Left lung (tissue), 10 donors: ENCODE measurements around the gene SH3BGRL2. TPM values are rescaled to one million over a fixed set of nuclear protein-coding genes. Genes with fewer than 3 reads are reported as not detected.

Source experiments
- ATAC-seq: fragments of 200-7000 bp; cut with Tn5 transposase; one replicate; pipeline ENCODE4 v1.9.1; 2020; ENCODE audit warnings: moderate library complexity
- DNase-seq, 4 donors: peaks; one replicate each; pipeline ENCODE4 v3.0.0-alpha.2; 2013 to 2020
- H3K27ac ChIP-seq, 2 donors: fragments of 200-600 bp; sonication (generic) in 1 of 2; one replicate each; pipeline versions ENCODE4 v1.5.0 to v1.8.0; 2020 to 2021
- H3K27me3 ChIP-seq, 2 donors: fragments of 200-600 bp; sonication (generic) in 1 of 2; one replicate each; pipeline versions ENCODE4 v1.5.0 to v1.8.0; 2020 to 2021
- H3K36me3 ChIP-seq, 2 donors: fragments of 200-600 bp; sonication (generic) in 1 of 2; one replicate each; pipeline versions ENCODE4 v1.5.0 to v1.8.0; 2020 to 2021
- H3K4me1 ChIP-seq, 2 donors: fragments of 200-600 bp; one replicate each; pipeline ENCODE4 v1.8.0; 2021
- H3K4me3 ChIP-seq, 2 donors: fragments of 200-600 bp; sonication (generic) in 1 of 2; one replicate each; pipeline versions ENCODE4 v1.5.0 to v1.8.0; 2020 to 2021; ENCODE audit warnings: mild to moderate bottlenecking in 1 of 2
- H3K9me3 ChIP-seq, 2 donors: fragments of 200-600 bp; sonication (generic) in 1 of 2; one replicate each; pipeline versions ENCODE4 v1.5.0 to v1.8.0; 2020 to 2021
- intact Hi-C, 2 donors: fragments of 100-400 bp; cut with DNase I; formaldehyde crosslinking; loops; one replicate each; pipeline versions ENCODE4 v1.11.2 to v1.14.2; 2022
- polyA plus RNA-seq, 6 donors: library from polyadenylated mRNA; unstranded; fragments of 120-200 nt; gene quantifications; one replicate each; pipeline ENCODE4 v1.2.1, GENCODE V29; 2013; ENCODE audit not compliant: insufficient read length in 6 of 6
- total RNA-seq, 2 donors: library from RNA; stranded (reverse); fragmentation: NEBNext Ultra II Directional; extraction: Animal tissue kit (Norgen Biotek cat#: 25700); gene quantifications; one replicate each; pipeline ENCODE4 v1.2.1, GENCODE V29; 2021
- TF ChIP-seq, protein P1 (sequence below), 2 donors: fragments of 200-600 bp; sonication (generic) in 1 of 2; IDR thresholded peaks; one replicate each; pipeline versions ENCODE4 v1.5.0 to v1.8.0; 2021; ENCODE audit warnings: antibody characterized with exemption in 2 of 2
- donor health status: DM: no; HTN: yes; CAD: no.
- donor health status: DM: no; HTN: no; CAD: no.

The SH3BGRL2 gene
- total and polyA plus RNA-seq, 8 donors, result 22.0 to 45.7 (median 38.9) TPM

DNA sequence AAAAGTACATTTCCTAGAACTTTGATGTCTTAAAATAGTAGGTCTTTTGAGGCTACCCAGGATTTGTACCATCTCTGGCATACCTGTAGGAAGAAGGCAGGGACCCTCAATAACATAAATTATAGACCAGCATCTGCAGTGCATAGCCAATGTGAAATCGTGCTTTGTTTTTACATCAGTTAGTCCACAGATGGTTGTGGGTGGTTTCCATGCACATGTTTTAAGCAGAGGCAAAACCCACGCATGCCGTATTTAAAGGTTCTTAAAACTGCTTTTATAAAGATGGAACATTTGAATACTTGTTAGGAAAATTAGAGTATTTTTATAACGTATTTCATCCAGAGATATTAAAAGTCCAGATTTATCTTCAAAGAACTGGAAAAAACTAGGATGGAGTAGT is 66.3 kb downstream of the SH3BGRL2 start:
- Histone ChIP-seq H3K27ac (no peak overlapping the region), H3K36me3 (no peaks in the 10 kb centered on the region), H3K27me3 (no peaks in the 10 kb centered on the region), H3K4me3 (no peak overlapping the region), H3K4me1 (no peaks in the 10 kb centered on the region), H3K9me3 (no peaks in the 10 kb centered on the region)
- intact Hi-C loops, result no loop called here
- TF ChIP-seq, protein P1, sequence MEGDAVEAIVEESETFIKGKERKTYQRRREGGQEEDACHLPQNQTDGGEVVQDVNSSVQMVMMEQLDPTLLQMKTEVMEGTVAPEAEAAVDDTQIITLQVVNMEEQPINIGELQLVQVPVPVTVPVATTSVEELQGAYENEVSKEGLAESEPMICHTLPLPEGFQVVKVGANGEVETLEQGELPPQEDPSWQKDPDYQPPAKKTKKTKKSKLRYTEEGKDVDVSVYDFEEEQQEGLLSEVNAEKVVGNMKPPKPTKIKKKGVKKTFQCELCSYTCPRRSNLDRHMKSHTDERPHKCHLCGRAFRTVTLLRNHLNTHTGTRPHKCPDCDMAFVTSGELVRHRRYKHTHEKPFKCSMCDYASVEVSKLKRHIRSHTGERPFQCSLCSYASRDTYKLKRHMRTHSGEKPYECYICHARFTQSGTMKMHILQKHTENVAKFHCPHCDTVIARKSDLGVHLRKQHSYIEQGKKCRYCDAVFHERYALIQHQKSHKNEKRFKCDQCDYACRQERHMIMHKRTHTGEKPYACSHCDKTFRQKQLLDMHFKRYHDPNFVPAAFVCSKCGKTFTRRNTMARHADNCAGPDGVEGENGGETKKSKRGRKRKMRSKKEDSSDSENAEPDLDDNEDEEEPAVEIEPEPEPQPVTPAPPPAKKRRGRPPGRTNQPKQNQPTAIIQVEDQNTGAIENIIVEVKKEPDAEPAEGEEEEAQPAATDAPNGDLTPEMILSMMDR (IDR thresholded peaks at IDR 0.05), result no peak
- ATAC-seq (no peak), DNase-seq (no peak)

DNA sequence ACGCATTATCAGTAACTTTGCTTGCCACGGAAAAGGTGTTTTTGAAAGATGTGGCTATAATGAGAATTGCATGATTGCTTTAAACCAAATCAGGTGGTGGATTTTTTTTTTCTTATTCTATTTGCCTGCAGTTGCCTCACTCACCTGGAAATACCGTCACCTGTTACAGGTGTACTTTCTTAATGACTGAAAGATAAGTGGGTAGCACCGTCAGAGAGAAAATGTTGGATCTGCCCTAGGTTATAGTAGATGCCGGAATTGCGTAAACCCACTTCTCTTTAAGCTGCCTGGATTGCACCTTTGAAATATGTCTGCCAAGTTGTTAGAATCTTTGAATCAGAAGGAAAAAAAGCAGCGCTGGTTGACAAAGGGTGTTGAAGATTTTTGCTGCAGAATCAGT is 68.5 kb downstream of the SH3BGRL2 start:
- Histone ChIP-seq H3K27ac (no peak overlapping the region), H3K36me3 (no peaks in the 10 kb centered on the region), H3K9me3 (no peaks in the 10 kb centered on the region), H3K4me1 (no peaks in the 10 kb centered on the region), H3K27me3 (no peaks in the 10 kb centered on the region), H3K4me3 (no peak overlapping the region)
- intact Hi-C loops, result no loop called here
- TF ChIP-seq, protein P1 (IDR thresholded peaks at IDR 0.05), result no peak
- ATAC-seq (peak; percentile 82), DNase-seq (no peak)

DNA sequence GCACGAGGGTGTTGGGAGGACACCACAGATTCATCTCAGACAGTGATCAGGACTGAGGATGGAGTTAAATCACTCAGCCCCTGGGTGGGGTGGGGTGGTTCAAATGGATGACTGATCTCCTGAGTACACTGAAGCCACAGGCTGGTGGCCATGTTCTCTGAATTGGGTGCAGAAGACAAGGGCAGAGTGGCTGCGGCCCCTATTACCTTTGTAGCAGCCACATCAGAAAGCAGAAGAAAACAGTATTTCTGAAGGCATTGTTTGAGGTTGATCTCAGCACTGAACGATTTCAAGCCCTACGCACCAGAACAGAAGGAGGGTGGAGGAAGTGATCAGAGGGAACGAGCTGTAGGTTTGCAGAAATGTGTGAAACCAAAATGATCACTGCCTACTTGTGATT is 71.6 kb downstream of the SH3BGRL2 start:
- H3K9me3 ChIP-seq, result no peaks in the 10 kb centered on the region
- no peaks in the 10 kb centered on the region for H3K27me3 ChIP-seq
- ATAC-seq (no peak), DNase-seq (no peak)
- no peaks in the 10 kb centered on the region for H3K4me1 ChIP-seq
- TF ChIP-seq, protein P1 (IDR thresholded peaks at IDR 0.05), result no peak
- H3K27ac ChIP-seq, result no peak overlapping the region
- no peak overlapping the region for H3K4me3 ChIP-seq
- intact Hi-C loops, result no loop called here
- H3K36me3 ChIP-seq, result no peaks in the 10 kb centered on the region

DNA sequence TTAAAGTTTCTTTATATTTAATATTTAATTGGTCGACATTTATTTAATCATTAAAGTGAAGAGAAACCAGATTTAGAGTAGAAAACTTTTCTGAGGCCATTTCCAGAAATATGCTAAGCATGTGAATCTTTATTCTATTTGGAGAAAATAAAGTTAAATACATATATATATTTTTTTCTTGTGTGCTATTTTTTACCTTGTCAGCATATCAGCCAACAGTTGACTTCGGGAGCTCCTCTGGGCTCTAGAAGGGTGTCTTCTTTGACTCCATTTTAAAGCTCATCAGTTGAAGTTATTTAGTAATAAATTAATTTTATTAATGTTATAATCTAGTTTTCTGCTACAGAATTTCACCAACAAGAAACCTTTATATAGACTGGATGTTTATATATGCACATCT is 73.1 kb downstream of the SH3BGRL2 start:
- H3K36me3 ChIP-seq, result no peaks in the 10 kb centered on the region
- DNase-seq (no peak), ATAC-seq (no peak)
- TF ChIP-seq, protein P1 (IDR thresholded peaks at IDR 0.05), result no peak
- H3K27ac ChIP-seq, result no peak overlapping the region
- no peaks in the 10 kb centered on the region for H3K9me3 ChIP-seq
- no peak overlapping the region for H3K4me3 ChIP-seq
- no peaks in the 10 kb centered on the region for H3K4me1 ChIP-seq
- intact Hi-C loops, result no loop called here
- no peaks in the 10 kb centered on the region for H3K27me3 ChIP-seq

DNA sequence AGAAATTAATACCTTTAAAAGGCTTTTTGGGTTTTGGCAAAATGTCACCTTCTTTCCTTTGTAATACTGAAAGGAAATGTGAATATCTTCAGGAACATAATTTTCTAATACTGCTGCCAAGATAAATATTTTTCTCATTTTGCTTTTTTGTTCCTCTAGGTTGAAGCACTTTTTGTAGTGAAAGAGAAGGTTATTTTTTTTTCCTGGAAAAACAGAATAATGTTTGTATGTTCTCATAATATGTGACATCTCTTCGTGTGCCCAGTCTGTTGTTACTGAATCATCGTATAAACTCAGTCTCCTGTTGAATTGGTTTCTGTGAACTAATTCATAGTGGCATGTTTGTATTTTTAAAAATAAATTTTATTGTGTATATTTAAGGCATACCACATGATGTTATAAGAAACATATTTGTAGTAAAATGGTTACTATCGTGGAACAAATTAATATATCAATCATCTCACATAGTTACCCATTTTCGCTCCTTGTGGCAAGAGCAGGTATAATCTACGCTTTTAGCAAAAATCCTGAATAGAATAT is 74.4 kb downstream of the SH3BGRL2 start:
- no peak overlapping the region for H3K27ac ChIP-seq
- no peaks in the 10 kb centered on the region for H3K9me3 ChIP-seq
- ATAC-seq, result no peak
- no peak for DNase-seq
- no peaks in the 10 kb centered on the region for H3K36me3 ChIP-seq
- H3K27me3 ChIP-seq, result no peaks in the 10 kb centered on the region
- TF ChIP-seq, protein P1 (IDR thresholded peaks at IDR 0.05), result no peak
- intact Hi-C loops, result no loop called here
- no peak overlapping the region for H3K4me3 ChIP-seq
- no peaks in the 10 kb centered on the region for H3K4me1 ChIP-seq
